ENCODE measurements around the gene DCAF6.

Gene DCAF6

GRCh38 chr1:167940264-167940663, 3.8 kb downstream of the DCAF6 start:
- TF ChIP-seq SPI1 (IDR thresholded peaks at IDR 0.05; ENCODE audit: borderline replicate concordance, low read depth), result no peak
- TF ChIP-seq POLR2AphosphoS5 (IDR thresholded peaks at IDR 0.05; ENCODE audit: low read depth), result no peak
- TF ChIP-seq, protein P1, sequence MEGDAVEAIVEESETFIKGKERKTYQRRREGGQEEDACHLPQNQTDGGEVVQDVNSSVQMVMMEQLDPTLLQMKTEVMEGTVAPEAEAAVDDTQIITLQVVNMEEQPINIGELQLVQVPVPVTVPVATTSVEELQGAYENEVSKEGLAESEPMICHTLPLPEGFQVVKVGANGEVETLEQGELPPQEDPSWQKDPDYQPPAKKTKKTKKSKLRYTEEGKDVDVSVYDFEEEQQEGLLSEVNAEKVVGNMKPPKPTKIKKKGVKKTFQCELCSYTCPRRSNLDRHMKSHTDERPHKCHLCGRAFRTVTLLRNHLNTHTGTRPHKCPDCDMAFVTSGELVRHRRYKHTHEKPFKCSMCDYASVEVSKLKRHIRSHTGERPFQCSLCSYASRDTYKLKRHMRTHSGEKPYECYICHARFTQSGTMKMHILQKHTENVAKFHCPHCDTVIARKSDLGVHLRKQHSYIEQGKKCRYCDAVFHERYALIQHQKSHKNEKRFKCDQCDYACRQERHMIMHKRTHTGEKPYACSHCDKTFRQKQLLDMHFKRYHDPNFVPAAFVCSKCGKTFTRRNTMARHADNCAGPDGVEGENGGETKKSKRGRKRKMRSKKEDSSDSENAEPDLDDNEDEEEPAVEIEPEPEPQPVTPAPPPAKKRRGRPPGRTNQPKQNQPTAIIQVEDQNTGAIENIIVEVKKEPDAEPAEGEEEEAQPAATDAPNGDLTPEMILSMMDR (IDR thresholded peaks at IDR 0.05; ENCODE audit: insufficient read depth, low read length), result no peak
- TF ChIP-seq GABPA (IDR thresholded peaks at IDR 0.05; ENCODE audit: low read depth), result no peak
- TF ChIP-seq, protein P2, sequence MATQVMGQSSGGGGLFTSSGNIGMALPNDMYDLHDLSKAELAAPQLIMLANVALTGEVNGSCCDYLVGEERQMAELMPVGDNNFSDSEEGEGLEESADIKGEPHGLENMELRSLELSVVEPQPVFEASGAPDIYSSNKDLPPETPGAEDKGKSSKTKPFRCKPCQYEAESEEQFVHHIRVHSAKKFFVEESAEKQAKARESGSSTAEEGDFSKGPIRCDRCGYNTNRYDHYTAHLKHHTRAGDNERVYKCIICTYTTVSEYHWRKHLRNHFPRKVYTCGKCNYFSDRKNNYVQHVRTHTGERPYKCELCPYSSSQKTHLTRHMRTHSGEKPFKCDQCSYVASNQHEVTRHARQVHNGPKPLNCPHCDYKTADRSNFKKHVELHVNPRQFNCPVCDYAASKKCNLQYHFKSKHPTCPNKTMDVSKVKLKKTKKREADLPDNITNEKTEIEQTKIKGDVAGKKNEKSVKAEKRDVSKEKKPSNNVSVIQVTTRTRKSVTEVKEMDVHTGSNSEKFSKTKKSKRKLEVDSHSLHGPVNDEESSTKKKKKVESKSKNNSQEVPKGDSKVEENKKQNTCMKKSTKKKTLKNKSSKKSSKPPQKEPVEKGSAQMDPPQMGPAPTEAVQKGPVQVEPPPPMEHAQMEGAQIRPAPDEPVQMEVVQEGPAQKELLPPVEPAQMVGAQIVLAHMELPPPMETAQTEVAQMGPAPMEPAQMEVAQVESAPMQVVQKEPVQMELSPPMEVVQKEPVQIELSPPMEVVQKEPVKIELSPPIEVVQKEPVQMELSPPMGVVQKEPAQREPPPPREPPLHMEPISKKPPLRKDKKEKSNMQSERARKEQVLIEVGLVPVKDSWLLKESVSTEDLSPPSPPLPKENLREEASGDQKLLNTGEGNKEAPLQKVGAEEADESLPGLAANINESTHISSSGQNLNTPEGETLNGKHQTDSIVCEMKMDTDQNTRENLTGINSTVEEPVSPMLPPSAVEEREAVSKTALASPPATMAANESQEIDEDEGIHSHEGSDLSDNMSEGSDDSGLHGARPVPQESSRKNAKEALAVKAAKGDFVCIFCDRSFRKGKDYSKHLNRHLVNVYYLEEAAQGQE (IDR thresholded peaks at IDR 0.05; ENCODE audit: insufficient replicate concordance, low read depth), result no peak
- no peaks in the 10 kb centered on the region for H3K27me3 ChIP-seq (ENCODE audit: insufficient read depth, poor library complexity, severe bottlenecking)
- no peak overlapping the region for H3K27ac ChIP-seq (replicated peaks)
- DNase-seq (ENCODE audit: low read depth in 1 of 2, low spot score in 1 of 2), result no peak
- H3K4me3 ChIP-seq (replicated peaks; ENCODE audit: insufficient read depth, low read length), result no peak overlapping the region

DNA sequence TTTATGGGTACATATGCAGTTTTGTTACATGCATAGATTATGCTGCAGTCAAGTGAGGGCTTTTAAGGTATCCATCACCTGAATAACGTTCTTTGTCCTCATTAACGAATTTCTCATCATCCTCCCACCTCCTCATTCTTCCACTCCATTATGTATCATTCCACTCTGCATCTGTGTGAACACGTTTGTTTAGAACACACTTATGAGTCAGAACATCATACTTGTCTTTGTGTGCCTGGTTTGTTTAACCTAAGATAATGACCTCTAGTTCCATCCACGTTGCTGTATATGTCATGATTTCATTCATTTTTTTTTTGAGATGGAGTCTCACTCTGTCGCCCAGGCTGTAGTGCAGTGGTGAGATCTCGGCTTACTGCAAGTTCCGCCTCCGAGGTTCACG, 7.1 kb downstream of the DCAF6 start:
- Histone ChIP-seq H3K4me3 (replicated peaks; ENCODE audit: insufficient read depth, low read length) (no peak overlapping the region), H3K27ac (replicated peaks) (no peak overlapping the region), H3K27me3 (ENCODE audit: insufficient read depth, poor library complexity, severe bottlenecking) (no peaks in the 10 kb centered on the region)
- DNase-seq (ENCODE audit: low read depth in 1 of 2, low spot score in 1 of 2), result no peak
- TF ChIP-seq, protein P1 (IDR thresholded peaks at IDR 0.05; ENCODE audit: insufficient read depth, low read length), result no peak
- no peak for TF ChIP-seq SPI1 (IDR thresholded peaks at IDR 0.05; ENCODE audit: borderline replicate concordance, low read depth)
- no peak for TF ChIP-seq GABPA (IDR thresholded peaks at IDR 0.05; ENCODE audit: low read depth)
- TF ChIP-seq, protein P2 (IDR thresholded peaks at IDR 0.05; ENCODE audit: insufficient replicate concordance, low read depth), result no peak
- TF ChIP-seq POLR2AphosphoS5 (IDR thresholded peaks at IDR 0.05; ENCODE audit: low read depth), result no peak

GRCh38 chr1:167947733-167948132, 11.2 kb downstream of the DCAF6 start:
- TF ChIP-seq SPI1 (IDR thresholded peaks at IDR 0.05; ENCODE audit: borderline replicate concordance, low read depth) (no peak), POLR2AphosphoS5 (IDR thresholded peaks at IDR 0.05; ENCODE audit: low read depth) (no peak), GABPA (IDR thresholded peaks at IDR 0.05; ENCODE audit: low read depth) (no peak)
- TF ChIP-seq, protein P1 (IDR thresholded peaks at IDR 0.05; ENCODE audit: insufficient read depth, low read length), result no peak
- TF ChIP-seq, protein P2 (IDR thresholded peaks at IDR 0.05; ENCODE audit: insufficient replicate concordance, low read depth), result no peak
- no peak overlapping the region for H3K27ac ChIP-seq (replicated peaks)
- H3K27me3 ChIP-seq (ENCODE audit: insufficient read depth, poor library complexity, severe bottlenecking), result no peaks in the 10 kb centered on the region
- DNase-seq (ENCODE audit: low read depth in 1 of 2, low spot score in 1 of 2), result no peak
- no peak overlapping the region for H3K4me3 ChIP-seq (replicated peaks; ENCODE audit: insufficient read depth, low read length)
